NCI-H2107 treated with DMSO at 0.1 percent for 48 hours (cell line): ENCODE results near the gene PGAM4.
"Not testable (repeated sequence)": the region's sequence is repeated elsewhere in the genome, so short reads cannot be mapped to it uniquely, and the experiment has no call there.

Source experiments
- DNase-seq: peaks from one replicate; lab custom pipeline; 2025; ENCODE audit not compliant: unreplicated experiment; lab: John Stamatoyannopoulos, UW

PGAM4 gene

GRCh38 chrX:77969538-77969937 lies at the start of gene PGAM4:
Gene PGAM4 (minus strand): TSS chrX:77969638. CDS start chrX:77969638, 0 bp downstream.
- no peak for DNase-seq

- no peak for DNase-seq
Measured at GRCh38 chrX:78011846-78012245, 42.4 kb upstream of the PGAM4 start.

- no peak for DNase-seq
Measured at GRCh38 chrX:77979870-77980269, 10.4 kb upstream of the PGAM4 start.

- no peak for DNase-seq
Measured at GRCh38 chrX:77977518-77977917, 8.1 kb upstream of the PGAM4 start.

DNA sequence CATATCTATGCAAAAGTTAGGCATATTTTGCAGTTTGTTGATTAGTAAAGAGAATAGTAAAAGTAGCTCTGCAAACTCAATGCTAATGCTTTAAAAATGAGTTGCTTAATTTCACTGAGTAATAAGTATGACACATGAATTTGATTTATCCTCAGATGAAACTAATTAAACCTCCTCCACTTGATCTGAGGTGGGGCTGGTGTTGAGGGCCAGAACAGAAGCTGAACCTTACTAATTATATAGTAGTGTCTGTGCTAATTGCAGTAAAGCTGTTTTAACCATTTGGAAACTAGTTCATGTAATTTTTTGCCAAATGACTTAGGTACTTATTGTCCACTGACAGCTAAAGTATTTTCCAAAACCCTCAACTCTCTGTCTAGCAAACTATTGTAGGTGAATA lies 7.7 kb upstream of the PGAM4 start:
- DNase-seq, result no peak

- no peak for DNase-seq
Measured at GRCh38 chrX:77975755-77976154, 6.3 kb upstream of the PGAM4 start.

DNA sequence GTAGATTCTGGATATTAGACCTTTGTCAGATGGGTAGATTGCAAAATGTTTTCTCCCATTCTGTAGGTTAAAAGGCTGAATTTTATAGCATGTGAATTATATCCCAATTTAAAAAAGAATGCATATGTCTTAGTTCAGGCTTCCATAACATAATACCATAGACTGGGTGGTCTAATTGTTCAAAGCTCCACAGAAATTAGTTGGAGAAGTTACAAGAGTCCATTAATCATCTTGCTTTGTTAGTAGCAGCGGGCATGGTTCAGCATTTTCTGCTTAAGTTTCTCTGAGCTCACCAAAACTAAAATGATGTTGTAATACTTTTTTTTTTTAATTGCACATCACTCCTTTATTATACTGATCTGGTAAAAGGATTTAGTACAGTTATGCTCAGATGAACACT lies 1.8 kb downstream of the PGAM4 start:
- DNase-seq, result no peak

DNA sequence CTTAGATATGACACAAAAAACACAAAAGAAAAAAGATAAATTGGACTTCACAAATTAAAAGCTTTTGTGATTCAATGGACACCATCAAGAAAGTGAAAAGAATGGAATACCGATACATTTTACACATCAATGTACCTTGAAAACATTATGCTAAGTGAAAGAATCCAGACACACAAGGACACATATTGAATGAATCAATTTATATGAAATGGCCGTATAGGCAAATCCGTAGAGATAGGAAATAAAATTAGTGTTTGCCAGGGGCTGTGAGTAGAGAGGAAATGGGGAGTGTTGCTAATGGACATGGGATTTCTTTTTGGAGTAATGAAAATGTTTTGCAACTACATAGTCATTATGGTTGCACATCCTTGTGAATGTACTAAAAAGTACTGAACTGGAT lies 3.1 kb downstream of the PGAM4 start:
- DNase-seq, result no peak

DNA sequence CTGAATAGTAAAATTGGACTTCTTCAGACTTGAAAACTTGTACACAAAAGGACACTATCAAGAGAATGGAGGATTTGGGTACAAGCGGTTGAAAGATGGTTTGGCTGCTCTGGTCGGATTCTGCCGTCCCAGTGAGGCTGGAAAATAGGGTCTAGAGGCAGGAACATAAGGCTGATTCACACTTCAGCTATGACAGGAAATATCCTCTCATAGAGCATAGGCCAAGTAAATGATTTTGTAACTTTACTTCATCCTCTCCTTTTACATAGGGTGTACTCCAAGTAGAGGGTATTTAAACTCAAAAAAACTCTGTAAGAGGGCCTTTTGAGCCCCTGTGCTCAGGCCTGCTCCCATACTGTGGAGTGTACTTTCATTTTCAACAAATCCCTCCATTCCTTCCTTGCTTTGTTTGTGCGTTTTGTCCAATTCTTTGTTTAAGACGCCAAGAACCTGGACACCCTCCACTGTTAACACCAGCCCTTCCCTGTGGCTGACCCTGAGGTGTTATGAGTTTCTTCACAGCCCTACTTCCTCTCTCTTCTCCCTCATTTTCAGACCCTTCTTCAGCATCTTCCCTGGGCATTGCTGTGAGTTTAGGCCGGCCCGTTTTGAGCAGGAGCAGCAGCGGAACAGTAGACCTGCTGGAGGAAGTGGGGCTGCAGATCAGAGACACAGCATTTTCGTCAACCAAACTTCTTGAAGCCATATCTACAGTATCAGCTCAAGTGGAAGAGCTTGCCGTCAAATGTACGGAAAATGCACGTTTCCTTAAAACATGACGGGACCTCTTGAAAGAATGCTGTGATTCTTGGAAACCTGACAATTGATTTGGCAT lies 7.2 kb downstream of the PGAM4 start:
- no peak for DNase-seq

- DNase-seq, result no peak
Measured at GRCh38 chrX:77961063-77961462, 8.4 kb downstream of the PGAM4 start.

DNA sequence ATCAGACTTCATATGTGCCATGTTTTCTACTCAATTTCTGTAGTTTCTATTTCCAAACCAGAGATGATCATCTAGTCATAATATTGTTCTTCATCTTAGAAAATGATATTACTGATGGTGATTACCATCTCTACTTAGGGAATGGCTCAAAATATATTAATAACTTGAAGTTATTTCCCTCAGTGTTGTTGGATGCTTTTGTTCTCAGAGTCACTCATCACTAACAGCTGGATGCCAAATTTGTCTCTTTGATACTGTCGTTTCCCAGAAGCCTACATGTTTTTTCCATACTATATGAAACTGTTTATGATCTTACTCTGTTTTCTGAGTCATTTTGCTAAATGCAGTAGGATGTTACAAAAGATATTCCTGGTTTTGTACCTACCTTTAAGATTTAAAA lies 8.9 kb downstream of the PGAM4 start:
- DNase-seq, result no peak

DNA sequence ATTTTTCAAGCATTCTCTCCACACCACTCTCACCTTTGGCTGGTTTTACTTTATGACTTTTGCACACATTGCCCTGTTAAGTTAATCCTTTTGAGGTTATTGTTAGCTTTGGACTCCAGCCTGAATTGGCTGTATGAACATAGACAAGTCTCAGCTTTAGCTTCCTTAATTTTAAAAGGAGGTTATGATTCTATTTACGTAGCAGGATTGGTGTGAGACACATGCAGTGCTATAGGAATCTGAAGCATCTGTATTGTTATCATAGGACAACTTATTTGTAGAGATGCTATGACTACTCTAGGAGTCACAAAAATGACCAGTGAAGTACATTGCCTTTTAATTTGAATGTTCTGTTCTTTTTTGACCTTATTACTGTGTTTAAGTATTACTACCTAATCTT lies 15.7 kb downstream of the PGAM4 start:
- no peak for DNase-seq

DNA sequence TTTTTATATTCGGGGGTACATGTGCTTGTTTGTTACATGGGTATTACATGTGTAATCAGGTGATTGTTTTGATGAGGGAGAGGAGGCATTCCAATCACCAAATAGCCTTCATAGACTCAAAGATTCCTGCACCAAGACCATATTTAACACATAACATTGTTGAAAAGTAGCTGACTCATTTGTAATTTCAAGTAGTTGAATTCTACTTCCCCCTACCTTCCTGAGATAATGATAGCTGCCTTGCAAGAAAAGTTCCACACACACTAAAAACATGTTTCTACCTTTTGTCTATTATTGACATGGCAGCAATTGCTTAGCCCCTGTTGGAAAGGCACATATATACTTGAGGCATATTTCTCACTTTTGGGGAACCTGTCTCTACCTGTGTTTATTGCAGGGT lies 16.1 kb downstream of the PGAM4 start:
- DNase-seq, result no peak

DNA sequence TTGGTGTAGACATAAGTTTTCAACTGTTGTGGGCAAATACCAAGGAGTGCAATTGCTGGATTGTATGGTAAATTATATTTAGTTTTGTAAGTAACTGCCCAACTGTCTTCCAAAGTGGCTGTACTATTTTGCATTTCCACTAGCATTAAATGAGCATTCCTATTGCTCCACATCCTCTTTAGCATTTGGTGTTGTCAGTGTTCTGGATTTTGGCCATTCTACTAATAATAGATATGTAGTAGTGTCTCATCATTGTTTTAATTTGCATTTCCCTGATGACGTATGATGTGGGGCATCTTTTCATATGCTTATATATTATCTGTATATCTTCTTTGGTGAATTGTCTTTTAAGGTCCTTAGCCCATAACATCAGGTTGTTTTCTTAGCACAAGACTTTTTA lies 17.3 kb downstream of the PGAM4 start:
- DNase-seq, result no peak

- DNase-seq, result no peak
Measured at GRCh38 chrX:77949840-77950239, 19.6 kb downstream of the PGAM4 start.

DNA sequence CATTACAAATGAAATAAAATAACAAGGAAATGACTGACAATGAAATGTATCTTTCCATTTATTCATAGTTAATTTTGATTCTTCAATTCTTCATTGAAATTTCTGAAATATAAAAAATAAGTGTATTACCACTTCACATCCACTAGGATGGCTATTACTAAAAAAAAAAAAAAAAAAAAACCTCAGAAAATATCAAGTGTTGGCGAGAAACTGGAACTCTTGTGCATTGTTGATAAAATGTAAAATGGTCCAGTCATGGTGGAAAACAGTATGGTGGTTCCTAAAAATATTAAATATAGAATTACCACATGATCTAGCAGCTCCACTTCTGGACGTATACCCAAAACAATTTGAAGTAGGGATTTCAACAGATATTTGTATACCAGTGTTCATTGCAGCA lies 22.9 kb downstream of the PGAM4 start:
- DNase-seq, result no peak

GRCh38 chrX:77945910-77946545 lies 23.4 kb downstream of the PGAM4 start:
- DNase-seq, result no peak

DNA sequence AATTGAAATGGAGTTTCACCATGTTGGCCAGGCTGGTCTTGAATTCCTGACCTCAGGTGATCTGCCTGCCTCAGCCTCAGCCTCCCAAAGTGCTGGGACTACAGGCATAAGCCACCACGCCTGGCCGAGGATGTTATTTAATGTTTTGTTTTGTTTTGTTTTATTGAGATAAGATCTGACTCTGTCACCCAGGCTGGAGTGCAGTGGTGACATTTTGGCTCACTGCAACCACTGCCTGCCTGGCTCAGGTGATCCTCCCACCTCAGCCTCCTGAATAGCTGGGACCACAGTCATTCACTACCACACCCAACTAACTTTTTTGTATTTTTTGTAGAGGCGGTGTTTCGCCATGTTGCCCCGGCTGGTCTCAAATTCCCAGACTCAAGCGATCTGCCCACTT lies 24.4 kb downstream of the PGAM4 start:
- DNase-seq, result not testable (repeated sequence)

DNA sequence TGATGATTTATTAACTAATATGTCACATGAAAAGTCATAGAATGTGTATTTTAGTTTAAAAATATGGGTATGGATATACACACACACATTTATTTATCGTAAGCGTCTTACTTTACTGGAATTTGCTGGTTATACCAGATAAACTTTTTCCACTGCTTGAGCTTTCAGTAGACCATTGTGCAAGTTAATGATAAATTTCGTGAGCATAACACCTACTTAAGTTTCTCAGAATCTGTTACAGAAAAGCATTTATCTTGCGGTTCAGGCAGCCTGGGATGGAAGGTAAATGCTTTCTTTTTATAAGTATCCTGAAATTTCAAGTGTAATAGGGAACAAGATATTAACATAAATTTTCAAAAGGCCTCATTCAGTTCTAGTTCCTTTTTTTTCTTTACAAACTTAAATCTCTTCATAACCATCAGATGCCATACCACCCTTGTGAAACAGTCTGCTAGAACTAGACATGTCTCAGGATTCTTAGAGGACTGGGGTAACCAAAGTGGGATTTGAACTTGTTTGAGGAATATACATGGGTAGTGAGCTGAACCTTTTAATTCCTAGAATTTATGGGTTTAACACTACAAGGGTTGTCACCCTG lies 31.3 kb downstream of the PGAM4 start:
- no peak for DNase-seq

DNA sequence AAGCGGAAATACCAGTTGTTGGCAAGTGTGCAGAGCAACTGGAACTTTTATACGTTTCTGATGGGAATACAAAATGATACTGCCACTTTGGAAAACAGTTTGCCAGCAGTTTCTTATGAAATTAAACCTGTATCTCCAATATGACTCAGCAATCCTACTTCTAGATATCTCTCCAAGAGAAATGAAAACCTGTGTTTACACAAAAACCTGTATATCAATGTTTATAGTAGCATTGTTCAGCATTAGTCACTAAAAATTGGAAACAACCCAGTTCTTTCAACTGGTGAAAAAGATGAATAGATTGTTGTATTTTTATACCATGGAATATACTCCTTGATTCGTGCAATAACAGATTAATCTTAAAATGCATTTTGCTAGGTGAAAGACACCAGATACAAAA lies 32.1 kb downstream of the PGAM4 start:
- DNase-seq, result no peak

DNA sequence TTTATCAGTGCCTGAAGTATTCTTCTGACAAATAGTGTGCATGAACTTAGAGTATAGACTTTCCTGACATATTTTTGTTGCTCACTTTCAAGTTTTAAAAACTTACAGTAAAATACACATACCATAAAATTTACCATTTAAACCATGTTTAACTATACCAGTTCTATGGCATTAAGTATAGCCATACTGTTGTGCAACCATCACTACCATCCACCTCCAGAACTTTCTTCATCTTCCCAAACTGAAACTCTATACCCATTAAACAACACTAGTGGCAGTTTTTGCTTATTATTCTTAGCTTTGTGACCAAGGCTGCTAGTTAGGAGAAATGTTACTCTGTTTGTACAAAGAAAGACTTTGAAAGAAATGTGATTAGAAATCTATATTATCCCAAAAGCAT lies 33.1 kb downstream of the PGAM4 start:
- DNase-seq, result no peak

DNA sequence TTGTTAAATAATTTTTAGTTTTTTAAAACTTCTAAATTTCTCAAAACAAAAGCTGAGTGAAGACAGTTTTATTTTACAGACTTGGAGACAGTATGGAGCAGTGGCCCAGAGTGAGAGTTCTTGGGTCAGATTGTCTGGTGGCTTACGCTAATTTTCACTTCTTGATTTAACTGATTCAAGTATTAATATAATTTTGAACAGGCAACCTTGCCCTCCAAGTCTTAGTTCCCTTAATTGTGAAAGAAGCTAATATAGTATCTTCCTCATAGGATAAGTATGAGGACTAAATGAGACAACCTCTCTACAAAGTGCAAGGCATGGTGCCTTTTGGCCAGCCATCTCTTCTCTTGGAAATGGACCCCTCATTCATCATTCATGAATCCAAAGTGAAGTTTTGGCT lies 33.6 kb downstream of the PGAM4 start:
- no peak for DNase-seq
